Measurements from ENCODE around the gene REPIN1. TPM values are rescaled to one million over a fixed set of nuclear protein-coding genes. Genes with fewer than 3 reads are reported as not detected.

The REPIN1 gene
- polyA plus RNA-seq, 2 of the 4 experiments (the other 2 are of a cell fraction), result 48.1 to 101 TPM

DNA sequence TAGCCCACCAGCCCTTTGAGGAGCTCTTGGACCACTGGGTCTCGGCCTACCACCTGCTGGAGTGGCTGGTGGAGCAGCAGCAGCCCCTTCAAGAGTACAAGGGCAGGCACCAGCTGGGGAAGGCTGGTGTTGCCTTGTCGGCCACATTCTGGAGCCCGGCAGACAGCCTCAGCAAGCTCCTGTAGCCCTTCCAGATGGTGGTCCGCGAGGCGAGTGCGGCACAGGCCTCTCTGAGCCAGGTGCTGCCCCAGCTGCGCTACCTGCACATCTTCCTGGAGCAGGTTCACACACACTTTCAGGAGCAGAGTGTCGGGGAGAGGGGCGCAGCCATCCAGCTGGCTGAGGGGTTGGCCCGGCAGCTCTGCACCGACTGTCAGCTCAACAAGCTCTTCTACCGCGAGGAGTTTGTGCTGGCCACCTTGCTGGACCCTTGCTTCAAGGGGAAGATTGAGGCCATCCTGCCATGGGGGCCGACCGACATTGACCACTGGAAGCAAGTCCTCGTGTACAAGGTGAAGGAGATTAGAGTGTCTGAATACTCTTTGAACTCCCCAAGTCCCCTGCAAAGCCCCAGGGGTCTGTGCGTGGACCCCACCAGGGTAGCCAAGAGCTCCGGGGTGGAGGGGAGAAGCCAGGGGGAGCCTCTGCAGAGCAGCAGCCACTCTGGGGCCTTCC lies 38.3 kb upstream of the REPIN1 start:
- Histone ChIP-seq H3K9me3 (no peaks in the 10 kb centered on the region), H3K27ac (no peak overlapping the region), H3K4me3 (no peak overlapping the region), H3K4me2 (no peak overlapping the region), H3K4me1 (no peaks in the 10 kb centered on the region)
- ChIA-PET POLR2A (no interaction called here), CTCF (no interaction called here)
- no peak for TF ChIP-seq TFCP2L1 (CRISPR knock-in tag; IDR thresholded peaks at IDR 0.05)
- FAIRE-seq, result no peak
- 50% methylated on average over 11 of the region's 19 CpGs for whole genome bisulfite sequencing (ENCODE audit: missing lambda C conversion rate)
- ATAC-seq, result no peak
- no peak for DNase-seq (ENCODE audit: low read depth in 1 of 2, low spot score in 1 of 2)

DNA sequence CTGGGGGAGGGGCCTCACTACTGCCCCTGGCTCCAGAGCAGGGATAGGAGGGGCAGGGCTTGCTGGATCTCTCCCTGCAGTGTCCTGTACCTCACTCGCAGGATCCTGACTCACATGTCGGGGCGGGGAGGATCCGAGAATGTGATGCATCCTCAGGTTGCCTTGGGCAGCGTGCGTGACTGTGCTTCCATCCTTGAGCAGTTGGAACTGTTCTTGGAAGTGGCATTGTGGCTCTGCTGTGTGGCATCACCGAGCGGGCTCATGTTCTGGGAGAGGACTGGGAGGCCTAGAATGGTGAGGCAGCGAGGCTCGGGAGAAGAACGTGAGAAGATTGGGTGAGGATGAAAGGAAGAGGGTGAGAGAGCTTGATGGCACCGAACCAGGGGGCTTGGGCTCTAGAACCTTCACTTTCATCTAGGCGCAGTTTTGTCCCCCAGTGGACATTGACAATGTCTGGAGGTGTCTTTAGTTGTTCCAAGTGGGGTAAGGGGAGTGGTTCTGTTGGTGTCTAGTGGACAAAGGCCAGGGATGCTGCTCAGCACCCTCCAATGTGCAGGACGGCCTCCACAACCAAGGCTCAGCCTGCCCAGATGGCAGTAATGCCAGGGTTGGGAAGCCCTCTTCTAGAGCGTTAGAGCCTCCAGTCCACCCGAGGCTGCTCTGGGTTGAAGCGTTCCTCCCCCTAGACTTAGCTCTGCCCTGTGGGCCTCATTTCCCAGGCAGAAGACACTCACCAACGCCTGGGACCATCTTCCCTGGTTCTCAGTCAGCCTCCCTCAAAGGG lies 35.6 kb upstream of the REPIN1 start:
- Histone ChIP-seq H3K4me2 (no peak overlapping the region), H3K4me3 (no peak overlapping the region), H3K27ac (no peak overlapping the region), H3K9me3 (no peaks in the 10 kb centered on the region), H3K4me1 (no peaks in the 10 kb centered on the region)
- CTCF ChIA-PET, result no interaction called here
- 72% methylated on average over 18 of the region's 18 CpGs for WGBS (ENCODE audit: missing lambda C conversion rate)
- TF ChIP-seq RARB (CRISPR knock-in tag; IDR thresholded peaks at IDR 0.05), result no peak
- TF ChIP-seq JUN (IDR thresholded peaks at IDR 0.05), result no peak
- TF ChIP-seq GATA3 (IDR thresholded peaks at IDR 0.05; ENCODE audit: borderline replicate concordance), result no peak
- TF ChIP-seq EP300 (IDR thresholded peaks at IDR 0.05), result no peak
- TF ChIP-seq, protein P1, sequence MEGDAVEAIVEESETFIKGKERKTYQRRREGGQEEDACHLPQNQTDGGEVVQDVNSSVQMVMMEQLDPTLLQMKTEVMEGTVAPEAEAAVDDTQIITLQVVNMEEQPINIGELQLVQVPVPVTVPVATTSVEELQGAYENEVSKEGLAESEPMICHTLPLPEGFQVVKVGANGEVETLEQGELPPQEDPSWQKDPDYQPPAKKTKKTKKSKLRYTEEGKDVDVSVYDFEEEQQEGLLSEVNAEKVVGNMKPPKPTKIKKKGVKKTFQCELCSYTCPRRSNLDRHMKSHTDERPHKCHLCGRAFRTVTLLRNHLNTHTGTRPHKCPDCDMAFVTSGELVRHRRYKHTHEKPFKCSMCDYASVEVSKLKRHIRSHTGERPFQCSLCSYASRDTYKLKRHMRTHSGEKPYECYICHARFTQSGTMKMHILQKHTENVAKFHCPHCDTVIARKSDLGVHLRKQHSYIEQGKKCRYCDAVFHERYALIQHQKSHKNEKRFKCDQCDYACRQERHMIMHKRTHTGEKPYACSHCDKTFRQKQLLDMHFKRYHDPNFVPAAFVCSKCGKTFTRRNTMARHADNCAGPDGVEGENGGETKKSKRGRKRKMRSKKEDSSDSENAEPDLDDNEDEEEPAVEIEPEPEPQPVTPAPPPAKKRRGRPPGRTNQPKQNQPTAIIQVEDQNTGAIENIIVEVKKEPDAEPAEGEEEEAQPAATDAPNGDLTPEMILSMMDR (IDR thresholded peaks at IDR 0.05), result no peak
- TF ChIP-seq, protein P2, sequence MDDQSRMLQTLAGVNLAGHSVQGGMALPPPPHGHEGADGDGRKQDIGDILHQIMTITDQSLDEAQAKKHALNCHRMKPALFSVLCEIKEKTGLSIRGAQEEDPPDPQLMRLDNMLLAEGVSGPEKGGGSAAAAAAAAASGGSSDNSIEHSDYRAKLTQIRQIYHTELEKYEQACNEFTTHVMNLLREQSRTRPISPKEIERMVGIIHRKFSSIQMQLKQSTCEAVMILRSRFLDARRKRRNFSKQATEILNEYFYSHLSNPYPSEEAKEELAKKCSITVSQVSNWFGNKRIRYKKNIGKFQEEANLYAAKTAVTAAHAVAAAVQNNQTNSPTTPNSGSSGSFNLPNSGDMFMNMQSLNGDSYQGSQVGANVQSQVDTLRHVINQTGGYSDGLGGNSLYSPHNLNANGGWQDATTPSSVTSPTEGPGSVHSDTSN (IDR thresholded peaks at IDR 0.05), result no peak
- TF ChIP-seq, protein P3, sequence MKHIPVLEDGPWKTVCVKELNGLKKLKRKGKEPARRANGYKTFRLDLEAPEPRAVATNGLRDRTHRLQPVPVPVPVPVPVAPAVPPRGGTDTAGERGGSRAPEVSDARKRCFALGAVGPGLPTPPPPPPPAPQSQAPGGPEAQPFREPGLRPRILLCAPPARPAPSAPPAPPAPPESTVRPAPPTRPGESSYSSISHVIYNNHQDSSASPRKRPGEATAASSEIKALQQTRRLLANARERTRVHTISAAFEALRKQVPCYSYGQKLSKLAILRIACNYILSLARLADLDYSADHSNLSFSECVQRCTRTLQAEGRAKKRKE (CRISPR knock-in tag; IDR thresholded peaks at IDR 0.05; ENCODE audit: low read depth), result no peak
- TF ChIP-seq EHMT2 (IDR thresholded peaks at IDR 0.05; ENCODE audit: low read depth), result no peak
- TF ChIP-seq MAFK (IDR thresholded peaks at IDR 0.05; ENCODE audit: partially characterized antibody), result no peak
- FAIRE-seq (no peak), ATAC-seq (no peak), DNase-seq (ENCODE audit: low read depth in 1 of 2, low spot score in 1 of 2) (no peak)
- POLR2A ChIA-PET, result no interaction called here

DNA sequence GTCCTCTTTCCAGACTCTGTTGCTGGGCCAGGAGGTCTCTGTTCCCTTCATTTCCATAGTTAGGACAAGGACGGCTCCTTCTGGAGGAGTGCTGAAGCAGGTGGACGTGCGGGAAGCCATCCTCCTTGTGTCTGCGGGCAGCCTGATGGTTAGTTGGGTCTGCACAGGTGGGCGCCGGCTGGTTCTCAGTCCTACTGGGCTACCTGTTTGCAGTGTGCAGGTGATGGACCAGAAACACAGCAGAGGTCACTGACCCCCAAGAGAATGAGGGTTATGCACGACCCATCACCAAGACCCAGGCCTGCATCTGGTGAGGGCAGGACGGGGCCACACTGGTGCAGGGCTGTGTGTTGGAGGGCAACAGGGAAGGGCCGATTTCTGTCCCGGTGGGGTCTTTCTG lies 35.0 kb upstream of the REPIN1 start:
- no peak for FAIRE-seq
- ATAC-seq, result no peak
- H3K4me3 ChIP-seq, result no peak overlapping the region

DNA sequence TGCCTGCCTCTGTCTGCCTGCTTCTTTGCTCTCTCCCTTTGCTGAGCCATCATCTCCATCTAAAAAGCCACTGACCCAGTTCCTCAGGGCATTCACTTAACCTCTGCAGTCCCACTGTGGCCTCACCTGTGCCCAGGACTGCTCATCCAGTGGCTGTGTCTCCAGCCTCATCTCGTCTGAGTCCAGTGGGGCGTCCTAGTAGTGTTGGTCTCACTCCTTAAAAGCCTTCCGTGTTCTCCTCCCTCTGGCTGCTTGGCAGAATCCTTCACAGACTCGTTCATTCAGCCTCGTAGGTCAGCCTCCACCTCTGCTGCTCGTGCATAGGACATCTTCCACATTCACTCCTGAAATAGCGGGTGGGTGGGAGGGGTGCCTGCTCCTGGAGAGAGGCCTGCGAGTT lies 34.5 kb upstream of the REPIN1 start:
- 44% methylated on average over 8 of the region's 8 CpGs for WGBS (ENCODE audit: missing lambda C conversion rate)
- Histone ChIP-seq H3K9me3 (no peaks in the 10 kb centered on the region), H3K4me1 (no peaks in the 10 kb centered on the region), H3K4me2 (no peak overlapping the region), H3K27ac (no peak overlapping the region), H3K4me3 (no peak overlapping the region)
- ATAC-seq (no peak), FAIRE-seq (no peak), DNase-seq (ENCODE audit: low read depth in 1 of 2, low spot score in 1 of 2) (no peak)
- CTCF ChIA-PET, result interaction anchor here (0.9 kb wide), 1 partner anchor 564 kb away, joined by 4 read pairs; no protein-coding TSS in a partner anchor
- POLR2A ChIA-PET, result no interaction called here
- TF ChIP-seq HOXB13 (CRISPR knock-in tag; IDR thresholded peaks at IDR 0.05; ENCODE audit: low read depth) (no peak), RARB (CRISPR knock-in tag; IDR thresholded peaks at IDR 0.05) (no peak)

More for the DNA sequence above, 35.0 kb upstream of the REPIN1 start:
- H3K4me2 ChIP-seq, result no peak overlapping the region
- H3K27ac ChIP-seq, result no peak overlapping the region
- TF ChIP-seq CHD4 (IDR thresholded peaks at IDR 0.05; ENCODE audit: borderline replicate concordance) (no peak), CBX2 (IDR thresholded peaks at IDR 0.05; ENCODE audit: borderline replicate concordance, low read depth) (no peak), NR3C1 (IDR thresholded peaks at IDR 0.05) (no peak), NPAS2 (CRISPR knock-in tag; IDR thresholded peaks at IDR 0.05; ENCODE audit: borderline replicate concordance) (no peak), ZNF302 (CRISPR knock-in tag; IDR thresholded peaks at IDR 0.05) (no peak)
- ChIA-PET CTCF (no interaction called here), POLR2A (no interaction called here)
- no peaks in the 10 kb centered on the region for H3K9me3 ChIP-seq
- 82% methylated on average over 9 of the region's 10 CpGs for whole genome bisulfite sequencing (ENCODE audit: missing lambda C conversion rate)
- no peak for DNase-seq (ENCODE audit: low read depth in 1 of 2, low spot score in 1 of 2)
- no peaks in the 10 kb centered on the region for H3K4me1 ChIP-seq

Data from A549 (cell line).